Esophagus (tissue), 2 donors: ENCODE results near the gene SEMG1. TPM values are rescaled to one million over a fixed set of nuclear protein-coding genes. Genes with fewer than 3 reads are reported as not detected.
A peak's percentile ranks its signal among the peaks of the same experiment; 100 is the strongest.

ENCODE experiments used
- H3K27ac ChIP-seq, 2 donors: one replicate each; pipeline ENCODE4 v1.5.1; 2013; ENCODE audit warnings: low read depth in 2 of 2, mild to moderate bottlenecking in 2 of 2, inconsistent platforms in 1 of 2, low read length in 1 of 2, moderate library complexity in 1 of 2
- H3K27me3 ChIP-seq, 2 donors: one replicate each; pipeline ENCODE4 v1.6.1; 2013; ENCODE audit warnings: low read length in 2 of 2, control low read depth in 1 of 2, mild to moderate bottlenecking in 1 of 2; ENCODE audit not compliant: insufficient read depth in 2 of 2, control insufficient read depth in 1 of 2
- H3K36me3 ChIP-seq, 2 donors: one replicate each; pipeline ENCODE4 v1.6.1; 2013; ENCODE audit warnings: low read length in 1 of 2; ENCODE audit not compliant: control insufficient read depth in 2 of 2, insufficient read depth in 2 of 2
- H3K4me1 ChIP-seq, 2 donors: one replicate each; pipeline ENCODE4 v1.6.1; 2013; ENCODE audit warnings: low read length in 1 of 2; ENCODE audit not compliant: control insufficient read depth in 2 of 2, insufficient read depth in 2 of 2
- H3K4me3 ChIP-seq, 2 donors: one replicate each; pipeline ENCODE4 v1.5.1; 2013; ENCODE audit warnings: low read length in 2 of 2, mild to moderate bottlenecking in 2 of 2, low read depth in 1 of 2, moderate library complexity in 1 of 2
- H3K9me3 ChIP-seq, 2 donors: one replicate each; pipeline ENCODE4 v1.6.1; 2013; ENCODE audit warnings: mild to moderate bottlenecking in 2 of 2, low read depth in 1 of 2, low read length in 1 of 2, moderate library complexity in 1 of 2; ENCODE audit not compliant: control insufficient read depth in 2 of 2, insufficient read depth in 1 of 2
- WGBS, 2 donors: extraction: QIAGEN DNeasy Blood & Tissue Kit; methylation state at CpG; one replicate each; pipeline ENCODE4 v1.1.7; 2013; 5-methylcytosine and 5-hydroxymethylcytosine counted together
- polyA plus RNA-seq, 2 donors: library from polyadenylated mRNA; stranded (reverse); fragments of 200-250 nt; gene quantifications; one replicate each; pipeline ENCODE4 v1.2.3, GENCODE V29; 2013
- donor health status: healthy with polysubstance abuse.
- donor health status: Bipolar disorder and iron deficiency.

Gene SEMG1, protein sequence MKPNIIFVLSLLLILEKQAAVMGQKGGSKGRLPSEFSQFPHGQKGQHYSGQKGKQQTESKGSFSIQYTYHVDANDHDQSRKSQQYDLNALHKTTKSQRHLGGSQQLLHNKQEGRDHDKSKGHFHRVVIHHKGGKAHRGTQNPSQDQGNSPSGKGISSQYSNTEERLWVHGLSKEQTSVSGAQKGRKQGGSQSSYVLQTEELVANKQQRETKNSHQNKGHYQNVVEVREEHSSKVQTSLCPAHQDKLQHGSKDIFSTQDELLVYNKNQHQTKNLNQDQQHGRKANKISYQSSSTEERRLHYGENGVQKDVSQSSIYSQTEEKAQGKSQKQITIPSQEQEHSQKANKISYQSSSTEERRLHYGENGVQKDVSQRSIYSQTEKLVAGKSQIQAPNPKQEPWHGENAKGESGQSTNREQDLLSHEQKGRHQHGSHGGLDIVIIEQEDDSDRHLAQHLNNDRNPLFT
- not detected for polyA plus RNA-seq

DNA sequence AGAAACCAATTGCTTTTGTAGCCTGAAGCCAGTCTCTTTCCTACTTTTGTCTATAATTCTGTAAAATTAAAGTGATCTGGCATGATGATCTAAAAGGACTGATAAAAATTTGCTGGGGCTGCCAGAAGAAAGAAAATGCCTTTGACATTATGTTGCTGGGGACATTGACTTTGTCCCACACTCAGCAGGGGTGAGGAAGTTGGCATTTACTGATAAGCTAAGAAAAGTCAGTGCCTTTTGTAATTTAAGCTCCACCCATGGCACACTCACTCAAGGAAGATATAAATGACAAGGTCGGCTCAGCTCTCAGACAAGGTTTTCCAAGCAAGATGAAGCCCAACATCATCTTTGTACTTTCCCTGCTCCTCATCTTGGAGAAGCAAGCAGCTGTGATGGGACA, at the start of gene SEMG1:
SEMG1 (plus strand) TSS at position 309 of the 400 bp plus-strand sequence; CDS start at position 330, 21 bp downstream.
- H3K9me3 ChIP-seq, result peaks cover 0 to 3% of the 10 kb centered on the region in 2 donors
- H3K36me3 ChIP-seq, result no peaks in the 10 kb centered on the region
- H3K4me3 ChIP-seq, result no peak within 1 kb of the TSS
- no peak within 1 kb of the TSS for H3K27ac ChIP-seq
- H3K27me3 ChIP-seq, result peaks cover 0 to 4% of the 10 kb centered on the region in 2 donors
- 21 to 24% methylated on average over 1 of the region's 1 CpG for WGBS, 2 donors
- H3K4me1 ChIP-seq, result no peaks in the 10 kb centered on the region

DNA sequence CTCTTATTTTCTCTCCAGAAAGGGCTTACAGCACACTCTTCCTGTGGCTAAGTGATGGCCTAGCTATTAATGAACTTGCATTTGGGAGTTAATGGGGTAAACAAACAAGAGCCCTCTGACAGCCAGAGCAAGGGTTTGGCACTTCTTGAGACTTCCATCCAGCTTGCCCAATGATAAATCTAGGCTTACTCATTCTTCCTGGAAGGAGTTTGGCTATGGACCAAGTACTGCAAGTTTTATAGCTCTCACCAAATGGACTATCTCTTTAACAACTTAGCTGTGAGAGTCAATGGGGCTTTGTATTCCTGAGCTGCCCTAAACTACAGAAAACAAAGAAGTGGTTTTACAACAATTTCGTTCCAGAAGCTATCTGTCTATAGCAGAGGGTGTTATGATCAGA, 48.9 kb upstream of the SEMG1 start:
- no peaks in the 10 kb centered on the region for H3K4me1 ChIP-seq
- H3K9me3 ChIP-seq, result no peaks in the 10 kb centered on the region
- H3K36me3 ChIP-seq, result no peaks in the 10 kb centered on the region
- H3K27me3 ChIP-seq, result peaks cover 0 to 2% of the 10 kb centered on the region in 2 donors
- H3K4me3 ChIP-seq, result no peak overlapping the region
- 11 to 19% methylated on average over 1 of the region's 1 CpG for WGBS, 2 donors
- H3K27ac ChIP-seq, result peak overlapping the region in 1 of 2 donors; percentile 73

DNA sequence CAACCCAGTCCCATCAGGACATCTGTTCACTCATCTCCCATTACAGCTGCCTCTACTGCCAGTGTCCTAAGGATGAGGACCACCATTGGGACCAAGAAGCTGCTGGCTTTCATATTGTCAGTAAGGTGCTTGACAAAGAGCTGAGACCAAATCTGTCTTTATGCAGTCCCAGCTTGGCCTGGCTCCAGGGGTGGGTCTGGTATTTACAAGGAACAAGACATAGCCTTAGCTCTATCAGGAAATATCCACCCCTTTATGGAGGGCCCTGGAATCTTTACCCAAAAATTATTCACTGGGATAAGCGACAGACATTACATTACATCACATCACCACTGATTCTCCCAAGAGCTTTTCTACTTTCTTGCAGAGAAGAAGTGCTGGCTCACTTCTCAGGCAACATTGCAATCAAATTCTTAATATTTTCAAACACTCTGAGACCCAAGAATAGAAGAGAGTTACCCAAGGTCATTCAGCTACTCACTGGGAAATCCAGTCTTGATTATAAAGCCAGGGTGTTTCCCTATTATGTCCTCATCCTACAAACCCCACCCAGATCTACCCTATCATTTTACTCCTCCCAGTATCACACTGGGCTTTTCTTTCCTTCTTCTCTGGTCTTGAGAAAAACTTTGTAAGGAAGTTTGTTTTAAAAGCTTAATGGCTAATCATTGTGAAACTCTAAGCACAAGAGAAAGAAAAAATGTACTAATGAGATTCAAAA, 43.6 kb upstream of the SEMG1 start:
- Histone ChIP-seq H3K27me3 (peaks cover 0 to 2% of the 10 kb centered on the region in 2 donors), H3K36me3 (no peaks in the 10 kb centered on the region), H3K4me3 (no peak overlapping the region), H3K27ac (peak overlapping the region in 1 of 2 donors; percentile 70), H3K4me1 (no peaks in the 10 kb centered on the region), H3K9me3 (no peaks in the 10 kb centered on the region)
- WGBS, 2 donors, result 37 to 64% methylated on average over 1 of the region's 1 CpG

DNA sequence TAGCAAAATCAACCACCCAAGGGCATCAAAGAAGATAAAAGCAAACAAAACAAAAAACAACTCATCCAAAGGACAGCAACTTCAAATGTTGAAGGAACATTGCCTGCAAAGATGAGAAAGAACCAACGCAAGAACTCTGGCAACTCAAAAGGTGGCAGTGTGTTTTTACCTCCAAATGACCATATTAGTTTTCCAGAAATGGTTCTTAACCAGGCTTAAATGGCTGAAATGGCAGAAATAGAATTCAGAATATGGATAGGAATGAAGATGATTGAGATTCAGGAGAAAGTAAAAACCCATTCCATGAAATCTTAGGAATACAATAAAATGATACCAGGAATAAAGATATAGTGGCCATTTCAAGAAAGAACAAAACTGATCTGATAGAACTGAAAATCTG, 41.9 kb upstream of the SEMG1 start:
- no peaks in the 10 kb centered on the region for H3K9me3 ChIP-seq
- no peak overlapping the region for H3K4me3 ChIP-seq
- no peaks in the 10 kb centered on the region for H3K36me3 ChIP-seq
- no peaks in the 10 kb centered on the region for H3K4me1 ChIP-seq
- peaks cover 0 to 2% of the 10 kb centered on the region in 2 donors for H3K27me3 ChIP-seq
- no peak overlapping the region for H3K27ac ChIP-seq
- WGBS, 2 donors, result 82 to 86% methylated on average over 1 of the region's 1 CpG

DNA sequence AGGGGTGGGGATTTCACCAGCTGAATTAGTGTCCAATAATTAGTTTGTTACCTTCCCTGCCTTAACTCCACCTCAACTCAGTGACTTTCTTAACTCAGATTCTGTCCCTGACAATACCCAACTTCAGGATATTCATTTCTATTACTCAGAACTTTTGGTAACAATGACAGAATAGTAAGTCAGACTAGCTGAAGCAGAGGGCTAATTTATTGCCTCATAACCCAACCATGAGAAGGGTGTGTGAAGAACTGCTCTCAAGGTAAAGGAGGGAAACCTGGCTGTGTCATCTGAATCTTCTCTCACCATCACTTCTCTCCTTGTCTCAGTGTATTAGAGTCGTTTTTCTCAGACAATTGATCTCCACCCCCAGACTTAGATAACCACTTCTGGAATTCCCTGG, 33.3 kb upstream of the SEMG1 start:
- Histone ChIP-seq H3K36me3 (no peaks in the 10 kb centered on the region), H3K4me3 (no peak overlapping the region), H3K27me3 (no peaks in the 10 kb centered on the region), H3K4me1 (no peaks in the 10 kb centered on the region), H3K9me3 (no peaks in the 10 kb centered on the region), H3K27ac (peak overlapping the region in 1 of 2 donors; percentile 71)
- 17 to 20% methylated on average over 1 of the region's 1 CpG for WGBS, 2 donors

DNA sequence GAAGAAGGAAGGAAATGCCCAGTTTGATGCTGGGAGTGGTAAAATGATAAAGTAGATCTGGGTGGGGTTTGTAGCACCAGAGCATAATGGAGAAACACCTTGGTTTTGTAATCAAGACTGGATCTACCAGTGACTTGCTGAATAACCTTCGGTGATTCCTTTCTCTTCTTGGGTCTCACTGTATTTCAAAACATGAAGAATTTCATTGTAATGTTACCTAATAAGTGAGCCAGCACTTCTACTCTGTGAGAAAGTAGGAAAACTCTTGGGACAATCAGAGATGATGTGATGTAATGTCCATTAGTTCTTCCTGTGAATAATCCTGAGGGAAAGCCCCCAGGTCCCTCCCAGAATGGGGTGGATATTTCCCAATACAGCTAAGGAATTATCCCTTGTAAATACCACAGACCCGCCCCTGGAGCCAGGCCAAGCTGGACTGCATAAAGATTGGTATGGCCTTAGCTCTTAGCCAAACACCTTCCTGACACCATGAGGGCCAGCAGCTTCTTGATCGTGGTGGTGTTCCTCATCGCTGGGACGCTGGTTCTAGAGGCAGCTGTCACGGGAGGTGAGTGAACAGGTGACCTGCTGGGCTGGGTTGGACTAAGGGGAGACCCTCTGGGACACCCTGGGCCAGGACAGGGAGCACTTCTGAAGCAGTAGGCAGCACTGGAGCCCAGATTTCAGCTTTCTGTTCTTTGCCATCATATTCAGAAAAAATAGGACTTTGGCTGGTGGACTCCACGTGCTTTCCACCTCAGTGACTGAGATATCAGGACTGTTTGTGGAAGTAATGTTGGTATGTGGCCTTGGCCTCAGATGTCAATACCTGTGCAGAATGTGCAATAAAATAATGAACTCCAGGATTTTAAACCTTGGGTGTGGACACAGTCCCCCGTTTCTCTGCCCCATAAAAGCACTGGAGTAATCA, 32.1 kb upstream of the SEMG1 start, which contains the start of gene PI3:
PI3 (plus strand) TSS at position 469 of the 931 bp plus-strand sequence; CDS start at position 490, 21 bp downstream.
- no peaks in the 10 kb centered on the region for H3K36me3 ChIP-seq
- 59 to 64% methylated on average over 8 of the region's 8 CpGs for WGBS, 2 donors
- H3K4me1 ChIP-seq, result peaks cover 0 to 3% of the 10 kb centered on the region in 2 donors
- H3K27ac ChIP-seq, result peak within 1 kb of the TSS in 1 of 2 donors; percentile 70
- no peaks in the 10 kb centered on the region for H3K27me3 ChIP-seq
- no peaks in the 10 kb centered on the region for H3K9me3 ChIP-seq
- no peak within 1 kb of the TSS for H3K4me3 ChIP-seq

DNA sequence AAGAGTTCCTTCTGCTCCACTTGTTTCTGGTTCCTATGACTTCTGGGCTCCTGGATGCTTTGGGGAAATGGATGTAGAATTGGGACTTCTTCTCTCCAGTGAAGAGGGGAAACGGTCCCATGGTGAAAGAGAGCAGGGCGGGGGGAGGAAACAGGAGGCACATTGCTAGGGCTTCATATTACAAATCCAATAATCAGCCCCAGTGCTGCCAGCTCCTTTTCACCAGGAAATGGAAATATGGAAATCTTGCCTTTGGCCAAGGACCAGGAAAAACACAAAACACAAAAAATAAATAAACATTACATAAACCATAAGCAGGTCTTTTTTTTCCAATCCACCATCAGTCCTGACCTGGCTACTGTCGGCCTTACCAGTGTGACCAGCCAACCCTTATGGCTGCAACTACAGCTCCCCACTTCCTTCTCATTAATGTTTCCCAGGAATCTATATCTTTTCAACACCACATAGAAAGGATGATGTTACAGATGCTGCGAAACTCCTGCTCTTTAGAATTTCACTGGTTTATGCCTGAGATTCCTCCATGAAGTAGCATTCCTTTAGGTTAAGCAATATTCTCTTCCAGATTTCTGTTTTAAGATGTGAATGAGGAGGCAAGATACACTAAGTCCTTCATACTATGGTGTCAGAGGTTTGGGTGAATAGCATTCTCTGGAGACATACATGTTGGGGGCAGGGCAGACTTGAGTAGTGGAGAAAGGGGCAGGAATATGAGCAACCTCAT, 30.1 kb upstream of the SEMG1 start:
- Histone ChIP-seq H3K4me1 (peaks cover 0 to 3% of the 10 kb centered on the region in 2 donors), H3K9me3 (no peaks in the 10 kb centered on the region), H3K36me3 (no peaks in the 10 kb centered on the region), H3K27ac (no peak overlapping the region), H3K4me3 (no peak overlapping the region), H3K27me3 (no peaks in the 10 kb centered on the region)
- 74% methylated on average over 4 of the region's 4 CpGs for WGBS, 2 donors

DNA sequence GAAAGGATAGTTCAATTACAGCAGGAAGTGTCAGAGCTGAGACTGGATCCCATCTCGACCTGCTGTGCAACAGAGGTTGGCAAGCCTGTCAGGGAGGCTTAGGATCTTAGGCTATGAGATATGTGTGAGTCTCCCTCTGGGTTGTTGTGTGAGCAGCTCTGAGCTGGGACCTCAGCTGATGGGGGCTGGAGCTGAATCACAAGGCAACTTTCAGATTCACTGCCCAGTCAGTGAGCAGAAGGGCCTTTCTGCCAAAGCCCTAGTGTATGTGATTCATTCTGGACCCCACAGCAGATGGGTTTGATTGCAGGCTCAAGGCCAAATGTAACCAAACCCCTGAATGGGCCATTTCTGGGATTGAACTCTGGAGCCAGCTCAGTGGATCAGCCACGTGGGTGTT, 27.7 kb upstream of the SEMG1 start:
- no peaks in the 10 kb centered on the region for H3K27me3 ChIP-seq
- H3K36me3 ChIP-seq, result no peaks in the 10 kb centered on the region
- H3K4me3 ChIP-seq, result no peak overlapping the region
- no peaks in the 10 kb centered on the region for H3K9me3 ChIP-seq
- WGBS, 2 donors, result 45 to 59% methylated on average over 2 of the region's 2 CpGs
- H3K4me1 ChIP-seq, result peaks cover 0 to 3% of the 10 kb centered on the region in 2 donors
- no peak overlapping the region for H3K27ac ChIP-seq
